HG03103 (cell line): ENCODE data around the gene TTC21A.

Source experiments
- ATAC-seq: cut with Tn5 transposase; IDR thresholded peaks from one replicate; pipeline ENCODE4 v1.9.1; 2021; ENCODE audit warnings: low read depth; ENCODE audit not compliant: unreplicated experiment

TTC21A gene

GRCh38 chr3:39135170-39135805 is 27.8 kb downstream of the TTC21A start:
- ATAC-seq, result no peak

- no peak for ATAC-seq
Measured at GRCh38 chr3:39136533-39137434, 29.3 kb downstream of the TTC21A start.

GRCh38 chr3:39137435-39137936 is 30.0 kb downstream of the TTC21A start:
- ATAC-seq, result no peak

- no peak for ATAC-seq
Measured at GRCh38 chr3:39137991-39138803, 30.7 kb downstream of the TTC21A start.

GRCh38 chr3:39138804-39139415 is 31.4 kb downstream of the TTC21A start:
- ATAC-seq, result no peak

- no peak for ATAC-seq
Measured at GRCh38 chr3:39139442-39139841, 32.0 kb downstream of the TTC21A start.

- ATAC-seq, result no peak
Measured at GRCh38 chr3:39140341-39140971, 33.0 kb downstream of the TTC21A start.

GRCh38 chr3:39141171-39141995 is 33.9 kb downstream of the TTC21A start:
- ATAC-seq, result no peak

- no peak for ATAC-seq
Measured at GRCh38 chr3:39142067-39142466, 34.6 kb downstream of the TTC21A start.

- ATAC-seq, result no peak
Measured at GRCh38 chr3:39143051-39143885, 35.8 kb downstream of the TTC21A start.

GRCh38 chr3:39144095-39144747 is 36.7 kb downstream of the TTC21A start:
- no peak for ATAC-seq

GRCh38 chr3:39144748-39145380 is 37.4 kb downstream of the TTC21A start:
- ATAC-seq, result no peak

- no peak for ATAC-seq
Measured at GRCh38 chr3:39146083-39146501, 38.6 kb downstream of the TTC21A start.

- no peak for ATAC-seq
Measured at GRCh38 chr3:39146611-39147591, 39.4 kb downstream of the TTC21A start.

- ATAC-seq, result no peak
Measured at GRCh38 chr3:39147711-39148434, 40.4 kb downstream of the TTC21A start.
